ENCODE measurements around the gene TRABD2A.

DNA sequence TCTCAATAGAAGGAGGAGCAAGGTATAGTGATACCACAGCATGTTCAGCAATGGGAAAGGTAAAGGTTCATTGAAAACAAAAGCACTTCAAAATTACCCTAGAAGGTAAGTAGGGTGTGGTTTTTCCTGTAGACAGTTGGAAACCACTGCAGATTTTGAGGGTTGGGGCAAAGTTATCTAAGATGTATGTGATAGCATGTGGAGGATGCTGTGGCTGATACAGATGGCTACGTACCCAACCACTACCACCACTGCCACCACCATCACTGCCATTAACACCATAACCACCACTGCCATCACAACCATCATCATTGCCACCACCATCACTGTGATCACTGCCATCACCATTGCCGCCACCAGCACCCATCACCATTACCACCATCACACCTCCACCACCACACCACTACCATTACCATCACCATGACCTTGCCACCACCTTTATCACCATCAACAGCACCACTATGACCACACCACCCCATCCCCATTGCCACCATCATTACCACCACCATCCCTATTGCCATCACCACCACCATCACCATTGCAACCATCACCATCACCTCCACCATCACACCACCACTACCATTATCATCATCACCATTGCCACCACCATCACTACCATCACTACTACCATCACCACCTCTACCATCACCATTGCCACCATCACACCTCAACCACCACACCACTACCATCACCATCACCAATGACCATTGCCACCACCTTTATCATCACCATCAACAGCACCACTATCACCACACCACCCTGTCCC is 28.2 kb upstream of the TRABD2A start:
- TF ChIP-seq CTCF (IDR thresholded peaks at IDR 0.05; ENCODE audit: insufficient read depth, low read length, poor library complexity, severe bottlenecking), result no peak
- TF ChIP-seq EZH2phosphoT487 (conservative IDR thresholded peaks at IDR 0.05; ENCODE audit: low read length), result no peak
